K562 (cell line): ENCODE measurements around the gene SNX15. TPM values are rescaled to one million over a fixed set of nuclear protein-coding genes. Genes with fewer than 3 reads are reported as not detected.

Experiments used
- ATAC-seq: fragments of 200-7000 bp; cut with Tn5 transposase; 3 replicates; pipeline ENCODE4 v1.9.1; 2020; ENCODE audit warnings: moderate library complexity
- BruUV-seq: library from RNA; stranded (reverse); fragments of 400-500 nt; replicated peaks from 2 replicates; lab custom pipeline; 2021; lab: Mats Ljungman, UMichigan
- CTCF ChIA-PET: fragments of 300-600 bp; formaldehyde crosslinking; extraction: SDS; loops from one replicate; lab custom pipeline; 2021; ENCODE audit warnings: low intra/inter-chr PET ratio; lab: Yijun Ruan, JAX
- POLR2A ChIA-PET: fragments of 300-600, 350-650 bp; sonication (Branson Sonifier 250); formaldehyde crosslinking; extraction: SDS; loops from one replicate; lab custom pipeline; 2021; ENCODE audit warnings: antibody characterized with exemption, inconsistent platforms; lab: Yijun Ruan, JAX
- DNase-seq, 4 experiments: peaks; one replicate each; pipeline versions ENCODE4 v3.0.0 to v3.0.0-alpha.2; 2011 to 2018; ENCODE audit warnings: low spot score in 3 of 4, mixed read lengths in 3 of 4; ENCODE audit errors: extremely low read depth in 1 of 4
- FAIRE-seq: peaks from 2 replicates; lab custom pipeline; 2011; peaks lifted over from hg19 to GRCh38; lab: Jason Lieb, UNC
- H2AFZ ChIP-seq: 2 replicates; pipeline ENCODE4 v1.6.0; 2011; ENCODE audit warnings: low read depth, low read length, control low read depth, inconsistent platforms
- H3K27ac ChIP-seq: fragments of 200-600 bp; 3 replicates; pipeline ENCODE4 v1.8.0; 2011; ENCODE audit warnings: low read depth, mild to moderate bottlenecking, control low read depth, inconsistent platforms, low read length, moderate library complexity, mixed read lengths; ENCODE audit errors: extremely low read depth
- H3K27me3 ChIP-seq, 2 experiments: fragments of 300-600 bp in 1 of 2; 2 replicates in 1 of 2; 3 replicates in 1 of 2; pipeline versions ENCODE4 v1.6.0 to v1.8.0; 2011; ENCODE audit warnings: inconsistent platforms in 2 of 2, low read length in 2 of 2, mild to moderate bottlenecking in 1 of 2, mixed read lengths in 1 of 2, moderate library complexity in 1 of 2; ENCODE audit not compliant: control insufficient read depth in 2 of 2, insufficient read depth in 2 of 2
- H3K36me3 ChIP-seq: fragments of 300-600 bp; 3 replicates; pipeline ENCODE4 v1.8.0; 2011; ENCODE audit warnings: mild to moderate bottlenecking, low read length, inconsistent platforms; ENCODE audit not compliant: control insufficient read depth, insufficient read depth
- H3K4me1 ChIP-seq, 2 experiments: fragments of 200-600 bp in 1 of 2; replicated peaks in 1 of 2; 2 replicates in 1 of 2; 3 replicates in 1 of 2; pipeline versions ENCODE4 v1.5.1 to v1.8.0; 2011; ENCODE audit warnings: inconsistent platforms in 2 of 2, low read length in 2 of 2, mild to moderate bottlenecking in 1 of 2, mixed read lengths in 1 of 2, moderate library complexity in 1 of 2; ENCODE audit not compliant: control insufficient read depth in 2 of 2, insufficient read depth in 2 of 2
- H3K4me2 ChIP-seq: 2 replicates; pipeline ENCODE4 v1.6.1; 2011; ENCODE audit warnings: low read length, control low read depth, inconsistent platforms, mixed read lengths; ENCODE audit not compliant: insufficient read depth
- H3K4me3 ChIP-seq: fragments of 200-600 bp; sonication (generic), shearing (Covaris generic); 2 replicates; pipeline ENCODE4 v1.5.1; 2016; ENCODE audit warnings: control low read depth, inconsistent platforms
- H3K79me2 ChIP-seq: fragments of 200-600 bp; 3 replicates; pipeline ENCODE4 v1.8.0; 2011; ENCODE audit warnings: low read length, inconsistent platforms; ENCODE audit not compliant: control insufficient read depth, insufficient read depth
- H3K9ac ChIP-seq, 2 experiments: 2 replicates each; pipeline versions ENCODE4 v1.6.0 to v1.6.1; 2011; ENCODE audit warnings: low read depth in 2 of 2, low read length in 2 of 2, control low read depth in 1 of 2, inconsistent platforms in 1 of 2, mild to moderate bottlenecking in 1 of 2, mixed read lengths in 1 of 2; ENCODE audit not compliant: insufficient read depth in 1 of 2
- H3K9me1 ChIP-seq: one replicate; pipeline ENCODE4 v1.6.0; 2011; ENCODE audit warnings: inconsistent platforms, mild to moderate bottlenecking, low read length, moderate library complexity; ENCODE audit not compliant: control insufficient read depth, insufficient read depth
- H3K9me3 ChIP-seq: replicated peaks from 2 replicates; pipeline ENCODE4 v1.5.1; 2011; ENCODE audit warnings: low read depth, low read length, inconsistent platforms; ENCODE audit not compliant: control insufficient read depth, insufficient read depth
- H4K20me1 ChIP-seq: replicated peaks from 2 replicates; pipeline ENCODE4 v1.6.1; 2011; ENCODE audit warnings: low read length, inconsistent platforms, mixed read lengths; ENCODE audit not compliant: control insufficient read depth, insufficient read depth
- BRF1 ChIP-seq: IDR thresholded peaks from 3 replicates; pipeline ENCODE4 v1.6.1; 2011; ENCODE audit warnings: borderline replicate concordance, mild to moderate bottlenecking; ENCODE audit not compliant: insufficient read length; ENCODE audit errors: extremely low read depth
- CREM ChIP-seq: IDR thresholded peaks from 2 replicates; pipeline ENCODE4 v1.6.1; 2014; ENCODE audit warnings: antibody characterized with exemption, low read depth
- CXXC5 ChIP-seq: fragments of 250-450 bp; sonication (Bioruptor Pico); IDR thresholded peaks from 2 replicates; pipeline ENCODE4 v1.8.0; 2022; ENCODE audit warnings: inconsistent platforms, mild to moderate bottlenecking, moderate library complexity
- ELF1 ChIP-seq: fragments of 200-800 bp; sonication (Bioruptor generic); IDR thresholded peaks from 2 replicates; pipeline ENCODE4 v1.6.1; 2016; ENCODE audit warnings: missing genetic modification characterization, missing compliant biosample characterization
- HCFC1 ChIP-seq: IDR thresholded peaks from 2 replicates; pipeline ENCODE4 v1.6.1; 2012; ENCODE audit warnings: low read depth, low read length, improper control_type of control experiment
- NRF1 ChIP-seq, 2 experiments: fragments of 450-650 bp; IDR thresholded peaks in 1 of 2; conservative IDR thresholded peaks in 1 of 2; 2 replicates each; pipeline ENCODE4 v1.6.1; 2014; ENCODE audit warnings: mild to moderate bottlenecking in 2 of 2
- PHF21A ChIP-seq: fragments of 450-650 bp; IDR thresholded peaks from 2 replicates; pipeline ENCODE4 v1.6.1; 2017; ENCODE audit warnings: low read depth, borderline replicate concordance
- POLR2A ChIP-seq: fragments of 450-650 bp; conservative IDR thresholded peaks from 2 replicates; pipeline ENCODE4 v1.6.1; 2016
- POLR2AphosphoS2 ChIP-seq: IDR thresholded peaks from 2 replicates; pipeline ENCODE4 v1.6.1; 2012; ENCODE audit warnings: low read length, improper control_type of control experiment
- POLR2AphosphoS5 ChIP-seq: IDR thresholded peaks from 2 replicates; pipeline ENCODE4 v1.6.1; 2011; ENCODE audit warnings: mild to moderate bottlenecking, low read depth, low read length, moderate library complexity; ENCODE audit not compliant: control insufficient read depth, insufficient read depth
- SMARCA4 ChIP-seq: fragments of 450-650 bp; IDR thresholded peaks from 2 replicates; pipeline ENCODE4 v1.6.1; 2016
- SMC3 ChIP-seq: conservative IDR thresholded peaks from 2 replicates; pipeline ENCODE4 v1.6.1; 2011; ENCODE audit warnings: low read depth, low read length, improper control_type of control experiment; ENCODE audit not compliant: insufficient read depth
- TAF9B ChIP-seq: fragments of 450-650 bp; IDR thresholded peaks from 2 replicates; pipeline ENCODE4 v1.6.1; 2018; ENCODE audit warnings: mild to moderate bottlenecking; ENCODE audit not compliant: partially characterized antibody
- ZC3H11A ChIP-seq: IDR thresholded peaks from 2 replicates; pipeline ENCODE4 v1.6.1; 2012; ENCODE audit warnings: low read depth, low read length, improper control_type of control experiment
- ZEB2 ChIP-seq: fragments of 450-650 bp; IDR thresholded peaks from 2 replicates; pipeline ENCODE4 v1.6.1; 2016
- ZNF134 ChIP-seq: fragments of 250-450 bp; sonication (Bioruptor Pico); conservative IDR thresholded peaks from 2 replicates; pipeline ENCODE4 v1.4.0; 2020
- ZNF197 ChIP-seq: fragments of 200-800 bp; sonication (Bioruptor generic); IDR thresholded peaks from 2 replicates; pipeline ENCODE4 v1.6.1; 2016; ENCODE audit warnings: low read depth, missing genetic modification characterization, missing compliant biosample characterization
- ZNF431 ChIP-seq: sonication (generic); formaldehyde crosslinking; IDR thresholded peaks from 2 replicates; pipeline ENCODE4 v1.8.0; 2022; ENCODE audit warnings: mild to moderate bottlenecking, missing genetic modification reagents
- ZNF785 ChIP-seq: fragments of 250-450 bp; sonication (Bioruptor Pico); IDR thresholded peaks from 2 replicates; pipeline ENCODE4 v1.4.0; 2020; ENCODE audit warnings: mild to moderate bottlenecking
- WGBS: fragments of 100-300 bp; shearing (Covaris generic); methylation state at CpG from one replicate; pipeline ENCODE4 v1.1.6; 2016; ENCODE audit warnings: low coverage, mixed read lengths; ENCODE audit not compliant: insufficient coverage; ENCODE audit errors: missing lambda C conversion rate; 5-methylcytosine and 5-hydroxymethylcytosine counted together
- in situ Hi-C: fragments of 300-500 bp; cut with MboI; formaldehyde crosslinking; loops from 4 replicates; pipeline ENCODE4 v1.15.0; 2018; ENCODE audit warnings: inconsistent platforms, mixed read lengths
- intact Hi-C: fragments of 100-400 bp; cut with micrococcal nuclease; formaldehyde crosslinking; loops from 2 replicates; pipeline ENCODE4 v1.14.2; 2022
- polyA plus RNA-seq, 8 experiments: library from polyadenylated mRNA; depleted of rRNA in 4 of 8; stranded (reverse) in 5 of 8; unstranded in 3 of 8; fragments of >200 nt; fragmentation: Nextera tagmentation in 2 of 8; fragmentation: Illumina TruSeq in 1 of 8; extraction: Ambion mirVana in 2 of 8; extraction: Trizol in 1 of 8; gene quantifications; 2 replicates each; pipeline versions ENCODE4 v1.2.1 to v1.2.3, GENCODE V29; 2011 to 2014; ENCODE audit warnings: inconsistent platforms in 1 of 8, missing spikeins in 1 of 8
- total RNA-seq, 7 experiments: library from RNA; depleted of rRNA in 6 of 7; stranded (reverse); fragments of >200 nt in 6 of 7; fragmentation: Illumina TruSeq in 2 of 7; extraction: Trizol in 2 of 7; gene quantifications; 2 replicates each; pipeline versions ENCODE4 v1.2.1 to v1.2.3, GENCODE V29; 2011 to 2021; ENCODE audit warnings: low replicate concordance in 1 of 7
- TF ChIP-seq, protein P1 (sequence below): IDR thresholded peaks from 2 replicates; pipeline ENCODE4 v1.6.1; 2011; ENCODE audit warnings: borderline replicate concordance, low read depth, mild to moderate bottlenecking, moderate library complexity, low read length; ENCODE audit not compliant: insufficient read depth, poor library complexity, severe bottlenecking
- TF ChIP-seq, protein P2 (sequence below): fragments of 450-650 bp; formaldehyde crosslinking; IDR thresholded peaks from 2 replicates; pipeline ENCODE4 v1.4.0; 2020; ENCODE audit warnings: mild to moderate bottlenecking, moderate library complexity

The SNX15 gene
- total and polyA plus RNA-seq, 9 of the 15 experiments (the other 6 are each of a cell fraction or from before 2014, with no cell fraction given), result 1.8 to 27.8 (median 15.2) TPM

DNA sequence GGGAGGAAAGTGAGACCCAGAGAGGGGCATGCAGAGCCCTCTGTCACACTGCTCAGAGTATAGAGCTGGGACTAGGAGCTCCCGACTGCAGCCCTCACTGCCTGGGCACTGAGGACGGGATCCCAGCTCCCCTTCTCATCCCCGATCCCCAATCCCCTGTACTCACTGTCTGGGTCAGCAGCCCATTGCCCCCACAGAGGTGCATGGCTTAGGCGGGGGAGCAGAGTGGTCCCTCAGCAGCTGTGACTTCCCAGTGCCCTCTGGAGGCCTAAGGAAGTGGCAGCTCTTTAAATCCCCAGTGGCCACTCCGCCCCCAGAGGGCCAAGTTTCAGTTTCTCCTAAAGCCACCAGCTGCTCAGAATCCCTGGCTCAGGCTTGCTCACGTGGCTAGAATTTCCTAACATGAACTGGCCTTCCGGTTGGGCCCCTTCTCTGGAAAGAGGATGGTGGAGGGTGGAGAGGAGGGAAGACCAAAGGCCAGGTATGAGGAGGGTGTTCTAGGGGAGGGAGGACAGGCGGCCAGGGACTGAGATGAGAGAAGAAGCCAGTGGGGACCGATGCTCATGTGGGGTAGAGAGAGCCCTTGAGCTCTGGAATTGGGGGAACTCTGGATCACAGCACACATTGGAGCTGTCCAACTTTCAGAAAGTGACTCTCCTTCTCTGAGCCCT, 30.4 kb upstream of the SNX15 start, which contains the start of gene BATF2:
BATF2 (minus strand) TSS at position 262 of the 671 bp plus-strand sequence; CDS start at position 205, 57 bp downstream.
- FAIRE-seq (peak; percentile 83), ATAC-seq (peak; percentile 91), DNase-seq (peak; percentile 86 to 91 (median 88))
- no peaks in the 10 kb centered on the region for H4K20me1 ChIP-seq
- in situ Hi-C loops, result loop anchor here (5.0 kb wide), 1 partner anchor 150 kb away; no protein-coding TSS in a partner anchor
- no TSS peak for BruUV-seq
- no peaks in the 10 kb centered on the region for H3K79me2 ChIP-seq
- H3K4me1 ChIP-seq, result peaks cover 23% of the 10 kb centered on the region in 2 experiments; a peak in 4 of 5 replicates
- CTCF ChIA-PET, result interaction anchor here (1.1 to 1.3 kb wide), 2 partner anchors 99 to 149 kb away, joined by 3 to 4 read pairs; no protein-coding TSS in a partner anchor
- no peaks in the 10 kb centered on the region for H3K9me1 ChIP-seq
- H3K27me3 ChIP-seq, result no peaks in the 10 kb centered on the region
- POLR2A ChIA-PET, result interaction anchor here (0.6 to 2.3 kb wide), 14 partner anchors 9 to 136 kb away, joined by 3 to 14 read pairs (median 4); partner anchors contain the start of genes ARL2, MAJIN and SNX15
- H3K36me3 ChIP-seq, result no peaks in the 10 kb centered on the region
- peak within 1 kb of the TSS; percentile 83 for H3K4me2 ChIP-seq
- 0% methylated on average over 7 of the region's 9 CpGs for WGBS
- peak within 1 kb of the TSS; percentile 58 to 89 for H3K9ac ChIP-seq
- peak within 1 kb of the TSS; percentile 33 for H3K4me3 ChIP-seq
- peak within 1 kb of the TSS; percentile 52 for H3K27ac ChIP-seq
- intact Hi-C loops, result loop anchor here (1.0 to 2.0 kb wide), 5 partner anchors 50 to 210 kb away; partner anchors contain the start of genes ATG2A and PPP2R5B
- H2AFZ ChIP-seq, result peak within 1 kb of the TSS; percentile 94
- no peaks in the 10 kb centered on the region for H3K9me3 ChIP-seq
- TF ChIP-seq, protein P1, sequence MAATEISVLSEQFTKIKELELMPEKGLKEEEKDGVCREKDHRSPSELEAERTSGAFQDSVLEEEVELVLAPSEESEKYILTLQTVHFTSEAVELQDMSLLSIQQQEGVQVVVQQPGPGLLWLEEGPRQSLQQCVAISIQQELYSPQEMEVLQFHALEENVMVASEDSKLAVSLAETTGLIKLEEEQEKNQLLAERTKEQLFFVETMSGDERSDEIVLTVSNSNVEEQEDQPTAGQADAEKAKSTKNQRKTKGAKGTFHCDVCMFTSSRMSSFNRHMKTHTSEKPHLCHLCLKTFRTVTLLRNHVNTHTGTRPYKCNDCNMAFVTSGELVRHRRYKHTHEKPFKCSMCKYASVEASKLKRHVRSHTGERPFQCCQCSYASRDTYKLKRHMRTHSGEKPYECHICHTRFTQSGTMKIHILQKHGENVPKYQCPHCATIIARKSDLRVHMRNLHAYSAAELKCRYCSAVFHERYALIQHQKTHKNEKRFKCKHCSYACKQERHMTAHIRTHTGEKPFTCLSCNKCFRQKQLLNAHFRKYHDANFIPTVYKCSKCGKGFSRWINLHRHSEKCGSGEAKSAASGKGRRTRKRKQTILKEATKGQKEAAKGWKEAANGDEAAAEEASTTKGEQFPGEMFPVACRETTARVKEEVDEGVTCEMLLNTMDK, result peak; percentile 78
- TF ChIP-seq POLR2A (peak; percentile 62), ZNF197 (CRISPR knock-in tag) (peak; percentile 45; the same call in 1 of the 2 replicates), ZNF785 (CRISPR knock-in tag) (no peak), ZEB2 (no peak), CREM (0 out of 2 replicates have a peak, but pooled peaks have one; percentile 17), POLR2AphosphoS5 (no peak), SMARCA4 (peak; percentile 61; the same call in 1 of the 2 replicates), HCFC1 (no peak), ELF1 (tag) (peak; percentile 63), ZC3H11A (no peak), ZNF134 (CRISPR knock-in tag) (no peak), NRF1 (conservative IDR thresholded peaks at IDR 0.05 in 1 of 2, IDR thresholded peaks at IDR 0.05 in 1 of 2) (peak in 1 of 2 experiments; percentile 57), TAF9B (peak; percentile 85), BRF1 (no peak), SMC3 (peak; percentile 72; the same call in 1 of the 2 replicates), PHF21A (peak; percentile 20; the same call in 1 of the 2 replicates), POLR2AphosphoS2 (no peak), CXXC5 (CRISPR knock-in tag) (0 out of 2 replicates have a peak, but pooled peaks have one; percentile 45), ZNF431 (0 out of 2 replicates have a peak, but pooled peaks have one; percentile 32)
- TF ChIP-seq, protein P2, sequence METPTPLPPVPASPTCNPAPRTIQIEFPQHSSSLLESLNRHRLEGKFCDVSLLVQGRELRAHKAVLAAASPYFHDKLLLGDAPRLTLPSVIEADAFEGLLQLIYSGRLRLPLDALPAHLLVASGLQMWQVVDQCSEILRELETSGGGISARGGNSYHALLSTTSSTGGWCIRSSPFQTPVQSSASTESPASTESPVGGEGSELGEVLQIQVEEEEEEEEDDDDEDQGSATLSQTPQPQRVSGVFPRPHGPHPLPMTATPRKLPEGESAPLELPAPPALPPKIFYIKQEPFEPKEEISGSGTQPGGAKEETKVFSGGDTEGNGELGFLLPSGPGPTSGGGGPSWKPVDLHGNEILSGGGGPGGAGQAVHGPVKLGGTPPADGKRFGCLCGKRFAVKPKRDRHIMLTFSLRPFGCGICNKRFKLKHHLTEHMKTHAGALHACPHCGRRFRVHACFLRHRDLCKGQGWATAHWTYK, result no peak
